Mesenchymal stem cell (in vitro differentiated cells and primary cell): Measurements from ENCODE around the gene TRAF4.

Source experiments
- DNase-seq: peaks from one replicate; pipeline ENCODE4 v3.0.0-alpha.2; 2013
- H2AFZ ChIP-seq: one replicate; pipeline ENCODE4 v1.6.1; 2013; ENCODE audit warnings: low read depth, mild to moderate bottlenecking, control low read depth, inconsistent platforms, low read length, moderate library complexity
- H2AK5ac ChIP-seq: 2 replicates; pipeline ENCODE4 v1.6.1; 2013; ENCODE audit warnings: low read length, moderate library complexity, mild to moderate bottlenecking, inconsistent platforms; ENCODE audit not compliant: severe bottlenecking
- H2BK120ac ChIP-seq: one replicate; pipeline ENCODE4 v1.6.1; 2013; ENCODE audit warnings: low read depth, mild to moderate bottlenecking, inconsistent platforms, low read length, moderate library complexity
- H2BK12ac ChIP-seq, 2 experiments: one replicate each; pipeline ENCODE4 v1.6.1; 2013; ENCODE audit warnings: inconsistent platforms in 2 of 2, low read length in 2 of 2, mild to moderate bottlenecking in 2 of 2, moderate library complexity in 2 of 2, control low read depth in 1 of 2
- H2BK15ac ChIP-seq: one replicate; pipeline ENCODE4 v1.6.1; 2013; ENCODE audit warnings: mild to moderate bottlenecking, low read depth, inconsistent platforms; ENCODE audit not compliant: poor library complexity, severe bottlenecking
- H2BK5ac ChIP-seq: 2 replicates; pipeline ENCODE4 v1.6.1; 2013; ENCODE audit warnings: low read depth, mild to moderate bottlenecking, low read length, control low read depth, inconsistent platforms; ENCODE audit not compliant: poor library complexity, severe bottlenecking
- H3K14ac ChIP-seq, 2 experiments: one replicate each; pipeline ENCODE4 v1.6.1; 2013; ENCODE audit warnings: inconsistent platforms in 2 of 2, low read length in 2 of 2, control low read depth in 1 of 2, mild to moderate bottlenecking in 1 of 2, moderate library complexity in 1 of 2
- H3K18ac ChIP-seq, 2 experiments: one replicate each; pipeline ENCODE4 v1.6.1; 2013; ENCODE audit warnings: inconsistent platforms in 2 of 2, low read length in 2 of 2, control low read depth in 1 of 2, low read depth in 1 of 2, mild to moderate bottlenecking in 1 of 2
- H3K23ac ChIP-seq, 2 experiments: one replicate each; pipeline ENCODE4 v1.6.1; 2013; ENCODE audit warnings: inconsistent platforms in 2 of 2, low read length in 2 of 2, mild to moderate bottlenecking in 2 of 2, moderate library complexity in 2 of 2, control low read depth in 1 of 2
- H3K27ac ChIP-seq: 2 replicates; pipeline ENCODE4 v1.5.1; 2013; ENCODE audit warnings: mild to moderate bottlenecking, moderate library complexity, low read length, control low read depth, inconsistent platforms; ENCODE audit not compliant: poor library complexity, severe bottlenecking
- H3K27me3 ChIP-seq, 2 experiments: 2 replicates each; pipeline versions ENCODE4 v1.6.1 to v1.7.0; 2013; ENCODE audit warnings: low read length in 2 of 2, mild to moderate bottlenecking in 2 of 2, moderate library complexity in 2 of 2, control low read depth in 1 of 2, inconsistent platforms in 1 of 2; ENCODE audit not compliant: control insufficient read depth in 1 of 2, insufficient read depth in 1 of 2
- H3K36me3 ChIP-seq, 2 experiments: 2 replicates each; pipeline versions ENCODE4 v1.6.1 to v1.7.0; 2013; ENCODE audit warnings: low read length in 2 of 2, control low read depth in 1 of 2, inconsistent platforms in 1 of 2, low read depth in 1 of 2, mild to moderate bottlenecking in 1 of 2; ENCODE audit not compliant: insufficient read depth in 2 of 2, control insufficient read depth in 1 of 2
- H3K4ac ChIP-seq, 2 experiments: one replicate each; pipeline ENCODE4 v1.6.1; 2013; ENCODE audit warnings: inconsistent platforms in 2 of 2, low read length in 2 of 2, mild to moderate bottlenecking in 2 of 2, moderate library complexity in 2 of 2, control low read depth in 1 of 2, low read depth in 1 of 2
- H3K4me1 ChIP-seq: 2 replicates; pipeline ENCODE4 v1.6.1; 2013; ENCODE audit warnings: low read depth, low read length, control low read depth; ENCODE audit not compliant: control insufficient read depth, insufficient read depth
- H3K4me2 ChIP-seq: 2 replicates; pipeline ENCODE4 v1.6.1; 2013; ENCODE audit warnings: low read length, mild to moderate bottlenecking, inconsistent platforms; ENCODE audit not compliant: poor library complexity, severe bottlenecking
- H3K4me3 ChIP-seq, 2 experiments: 2 replicates each; pipeline versions ENCODE4 v1.5.1 to v1.7.0; 2013; ENCODE audit warnings: low read length in 2 of 2, mild to moderate bottlenecking in 2 of 2, control low read depth in 1 of 2, low read depth in 1 of 2; ENCODE audit not compliant: insufficient read depth in 1 of 2
- H3K79me1 ChIP-seq: replicated peaks from 2 replicates; pipeline ENCODE4 v1.6.1; 2013; ENCODE audit warnings: mild to moderate bottlenecking, control low read depth, low read length, inconsistent platforms; ENCODE audit not compliant: poor library complexity, severe bottlenecking
- H3K9ac ChIP-seq: 2 replicates; pipeline ENCODE4 v1.7.0; 2013; ENCODE audit warnings: mild to moderate bottlenecking, low read length, moderate library complexity
- H3K9me3 ChIP-seq: 2 replicates; pipeline ENCODE4 v1.7.0; 2013; ENCODE audit warnings: mild to moderate bottlenecking, low read length; ENCODE audit not compliant: control insufficient read depth
- H4K8ac ChIP-seq: one replicate; pipeline ENCODE4 v1.6.1; 2013; ENCODE audit warnings: inconsistent platforms, mild to moderate bottlenecking, low read length, moderate library complexity
- H4K91ac ChIP-seq: one replicate; pipeline ENCODE4 v1.6.1; 2013; ENCODE audit warnings: mild to moderate bottlenecking, low read length, inconsistent platforms
- WGBS: methylation state at CpG from one replicate; pipeline ENCODE4 v1.1.7; 2013; ENCODE audit warnings: mixed read lengths; 5-methylcytosine and 5-hydroxymethylcytosine counted together

The TRAF4 gene

DNA sequence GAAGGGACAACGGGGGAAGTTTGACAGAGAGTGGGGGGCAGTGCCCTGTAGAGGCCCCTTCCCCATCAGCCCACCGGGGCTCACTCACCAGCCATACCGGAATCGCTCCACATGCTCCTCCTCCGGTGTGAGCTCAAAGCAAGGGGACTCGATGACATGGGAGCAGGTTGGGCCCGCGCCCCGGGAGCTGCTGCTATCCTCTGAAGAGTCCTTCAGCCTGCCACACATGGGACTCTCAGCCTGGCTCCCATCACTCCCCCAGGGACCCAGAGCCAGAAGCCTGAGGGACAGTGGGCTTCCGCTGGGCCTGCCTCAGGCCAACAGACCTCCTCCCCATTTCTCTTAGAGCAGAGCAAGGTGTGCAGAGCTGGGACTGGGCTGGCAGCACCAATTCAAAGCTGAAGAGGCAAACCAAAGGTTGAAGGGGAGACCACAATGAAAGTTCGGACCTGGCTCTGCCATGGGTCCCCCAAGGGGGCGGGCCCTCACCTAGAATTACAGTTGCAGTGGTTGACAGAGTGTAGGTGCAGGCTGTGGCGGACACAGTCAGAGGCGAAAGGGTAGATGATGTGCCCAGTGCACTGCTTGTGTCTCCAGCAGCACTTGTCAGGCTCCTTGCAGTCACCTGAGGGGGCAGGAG is 39.5 kb upstream of the TRAF4 start:
- Histone ChIP-seq H3K27me3 (no peaks in the 10 kb centered on the region), H2AFZ (no peak overlapping the region), H3K4me1 (peaks cover 4% of the 10 kb centered on the region), H2BK120ac (no peak overlapping the region), H4K8ac (no peak overlapping the region), H2BK5ac (no peak overlapping the region), H2BK15ac (no peak overlapping the region), H3K18ac (no peak overlapping the region), H4K91ac (no peak overlapping the region), H3K4me2 (no peak overlapping the region), H3K9ac (no peak overlapping the region), H3K36me3 (peaks cover 71 to 72% of the 10 kb centered on the region in 2 experiments), H3K79me1 (peaks cover 6% of the 10 kb centered on the region), H3K27ac (no peak overlapping the region), H3K4ac (no peak overlapping the region), H3K23ac (no peak overlapping the region), H2AK5ac (no peak overlapping the region), H2BK12ac (no peak overlapping the region), H3K9me3 (no peaks in the 10 kb centered on the region), H3K4me3 (no peak overlapping the region), H3K14ac (no peak overlapping the region)
- no peak for DNase-seq
- WGBS, result 94% methylated on average over 13 of the region's 14 CpGs

GRCh38 chr17:28705074-28705659 is 38.6 kb upstream of the TRAF4 start:
- H3K4me3 ChIP-seq, result no peak overlapping the region
- no peak overlapping the region for H3K18ac ChIP-seq
- peaks cover 7% of the 10 kb centered on the region for H3K79me1 ChIP-seq
- no peak overlapping the region for H2BK15ac ChIP-seq
- peaks cover 6% of the 10 kb centered on the region for H3K4me1 ChIP-seq
- no peak overlapping the region for H3K4ac ChIP-seq
- no peak overlapping the region for H4K8ac ChIP-seq
- H2BK12ac ChIP-seq, result no peak overlapping the region
- no peak overlapping the region for H2BK120ac ChIP-seq
- WGBS, result 76% methylated on average over 5 of the region's 5 CpGs
- H2BK5ac ChIP-seq, result no peak overlapping the region
- no peak overlapping the region for H3K27ac ChIP-seq
- no peak overlapping the region for H4K91ac ChIP-seq
- H2AFZ ChIP-seq, result no peak overlapping the region
- H2AK5ac ChIP-seq, result no peak overlapping the region
- no peak for DNase-seq
- H3K27me3 ChIP-seq, result no peaks in the 10 kb centered on the region
- peaks cover 63 to 67% of the 10 kb centered on the region in 2 experiments for H3K36me3 ChIP-seq
- no peak overlapping the region for H3K4me2 ChIP-seq
- no peak overlapping the region for H3K23ac ChIP-seq
- H3K14ac ChIP-seq, result no peak overlapping the region
- no peak overlapping the region for H3K9ac ChIP-seq
- H3K9me3 ChIP-seq, result no peaks in the 10 kb centered on the region

DNA sequence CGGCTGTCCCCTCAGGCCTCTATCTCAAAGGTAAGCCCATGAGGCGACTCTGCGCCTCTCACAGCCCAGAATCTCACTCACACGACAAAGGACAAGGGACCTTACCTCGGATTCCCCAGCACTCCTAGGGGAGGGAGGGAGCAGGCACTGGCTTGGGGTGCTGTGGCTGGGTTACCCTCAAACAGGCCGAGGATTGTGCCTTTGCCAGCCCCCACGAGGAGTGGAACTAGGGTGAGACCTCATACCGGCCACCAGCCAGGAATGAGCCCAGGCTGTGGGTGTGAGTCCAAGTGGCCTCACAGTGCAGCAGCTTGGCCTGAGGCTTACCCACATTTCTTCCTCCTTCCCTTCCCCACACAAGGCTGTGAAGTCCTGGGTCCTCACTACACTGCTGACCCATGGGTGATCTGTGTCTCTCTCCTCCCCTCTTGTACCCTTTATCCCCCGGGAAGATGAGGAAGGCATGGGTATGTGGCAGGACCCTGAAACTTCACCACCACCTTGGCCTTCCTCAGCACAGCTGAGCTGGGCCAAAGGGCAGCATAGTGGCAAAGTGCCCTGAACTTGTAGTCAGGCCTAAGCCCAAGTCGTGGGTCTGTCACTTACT is 38.0 kb upstream of the TRAF4 start:
- H4K8ac ChIP-seq, result no peak overlapping the region
- H2BK5ac ChIP-seq, result no peak overlapping the region
- H3K4ac ChIP-seq, result peak overlapping the region in 1 of 2 experiments; percentile 73
- no peak overlapping the region for H3K18ac ChIP-seq
- no peak overlapping the region for H2BK12ac ChIP-seq
- H3K23ac ChIP-seq, result no peak overlapping the region
- no peaks in the 10 kb centered on the region for H3K9me3 ChIP-seq
- no peak overlapping the region for H3K4me3 ChIP-seq
- H3K9ac ChIP-seq, result no peak overlapping the region
- peaks cover 6% of the 10 kb centered on the region for H3K4me1 ChIP-seq
- no peak overlapping the region for H3K27ac ChIP-seq
- no peak overlapping the region for H3K14ac ChIP-seq
- H3K79me1 ChIP-seq, result peaks cover 6% of the 10 kb centered on the region
- H3K27me3 ChIP-seq, result no peaks in the 10 kb centered on the region
- H4K91ac ChIP-seq, result no peak overlapping the region
- H3K36me3 ChIP-seq, result peaks cover 57 to 60% of the 10 kb centered on the region in 2 experiments
- no peak overlapping the region for H2BK120ac ChIP-seq
- no peak overlapping the region for H3K4me2 ChIP-seq
- DNase-seq, result no peak
- H2BK15ac ChIP-seq, result no peak overlapping the region
- H2AFZ ChIP-seq, result no peak overlapping the region
- no peak overlapping the region for H2AK5ac ChIP-seq
- 97% methylated on average over 8 of the region's 10 CpGs for WGBS

- H3K14ac ChIP-seq, result no peak overlapping the region
- H3K9ac ChIP-seq, result no peak overlapping the region
- DNase-seq, result no peak
- no peak overlapping the region for H2BK5ac ChIP-seq
- H2BK120ac ChIP-seq, result no peak overlapping the region
- peaks cover 11% of the 10 kb centered on the region for H3K4me1 ChIP-seq
- no peak overlapping the region for H2AFZ ChIP-seq
- H3K4me3 ChIP-seq, result no peak overlapping the region
- H2AK5ac ChIP-seq, result no peak overlapping the region
- H4K8ac ChIP-seq, result no peak overlapping the region
- H3K27ac ChIP-seq, result no peak overlapping the region
- peak overlapping the region; percentile 64 for H2BK15ac ChIP-seq
- no peak overlapping the region for H3K4ac ChIP-seq
- H4K91ac ChIP-seq, result no peak overlapping the region
- no CpG with 5 or more reads among the region's 7 CpGs for WGBS
- H3K79me1 ChIP-seq, result peaks cover 6% of the 10 kb centered on the region
- H3K36me3 ChIP-seq, result peaks cover 48 to 51% of the 10 kb centered on the region in 2 experiments
- H3K23ac ChIP-seq, result no peak overlapping the region
- no peak overlapping the region for H3K4me2 ChIP-seq
- H2BK12ac ChIP-seq, result no peak overlapping the region
- H3K18ac ChIP-seq, result no peak overlapping the region
- H3K9me3 ChIP-seq, result no peaks in the 10 kb centered on the region
- no peaks in the 10 kb centered on the region for H3K27me3 ChIP-seq
These were observed 37.1 kb upstream of the TRAF4 start for GRCh38 chr17:28706471-28707338.
